NT2/D1 (cell line): Measurements from ENCODE around the gene LMCD1.

ENCODE experiments used
- SUZ12 ChIP-seq: IDR thresholded peaks from 2 replicates; pipeline ENCODE4 v1.6.1; 2011; ENCODE audit not compliant: insufficient read length, insufficient read depth; ENCODE audit errors: extremely low read depth
- YY1 ChIP-seq: IDR thresholded peaks from 2 replicates; pipeline ENCODE4 v1.6.1; 2011; ENCODE audit not compliant: insufficient read length, insufficient read depth

DNA sequence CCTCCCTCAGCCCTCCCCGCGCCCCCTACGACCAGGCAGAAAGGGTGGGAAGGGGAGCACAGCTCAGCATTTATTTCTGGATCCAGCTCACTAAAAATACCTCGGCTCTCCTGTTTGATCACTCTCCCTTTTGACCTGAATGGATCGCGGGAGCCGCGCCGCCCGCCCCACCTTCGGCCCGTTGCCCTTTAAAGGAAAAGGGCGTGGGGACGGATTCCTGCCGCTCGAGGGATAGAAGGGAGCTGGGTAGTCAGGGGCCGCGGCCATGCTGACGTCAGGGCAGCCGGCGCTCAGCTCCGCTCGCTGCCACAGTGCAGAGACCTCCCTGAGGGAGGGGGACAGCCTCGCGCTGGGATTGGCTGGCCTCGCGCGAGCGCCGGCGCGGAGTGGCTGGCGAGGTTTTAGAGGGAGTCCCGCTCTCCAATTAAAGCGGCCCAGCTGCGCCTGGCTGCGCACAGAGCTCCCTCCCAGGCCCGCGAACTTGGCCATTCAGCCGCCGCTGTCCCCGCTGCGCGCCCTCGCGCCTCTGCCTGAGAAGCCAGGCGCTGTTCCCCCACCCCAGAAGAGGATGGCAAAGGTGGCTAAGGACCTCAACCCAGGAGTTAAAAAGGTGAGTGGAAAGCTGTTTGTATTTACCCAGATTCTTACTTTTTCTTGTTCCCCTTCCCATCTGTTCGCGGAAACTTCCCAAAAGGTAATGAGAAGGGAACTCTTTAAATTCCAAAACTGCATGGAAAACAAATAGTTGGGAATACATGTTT, at the start of gene LMCD1:
- TF ChIP-seq SUZ12 (no peak), YY1 (no peak)
